ENCODE results near the gene EPHB4.

DNA sequence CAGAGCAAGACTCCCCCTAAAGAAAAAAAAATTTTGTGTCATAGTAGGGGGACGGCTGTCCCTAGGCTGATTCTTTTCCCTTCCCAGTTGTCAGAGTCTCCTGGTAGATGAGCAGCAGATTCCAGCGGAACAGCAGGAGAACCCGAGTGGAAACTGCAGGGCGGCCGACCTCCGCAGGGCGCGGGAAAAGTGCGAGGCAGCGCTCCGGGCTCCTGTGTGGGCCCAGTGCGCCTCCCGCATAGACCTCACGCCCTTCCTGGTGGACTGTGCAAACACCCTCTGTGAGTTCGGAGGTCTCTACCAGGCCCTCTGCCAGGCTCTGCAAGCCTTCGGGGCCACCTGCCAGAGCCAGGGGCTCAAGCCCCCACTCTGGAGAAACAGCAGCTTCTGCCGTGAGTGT lies 48.0 kb downstream of the EPHB4 start:
- TF ChIP-seq CTCF (IDR thresholded peaks at IDR 0.05), result no peak
- no peak for TF ChIP-seq POLR2AphosphoS5 (IDR thresholded peaks at IDR 0.05; ENCODE audit: low read depth, low read length)

All from Panc1 (cell line).